Neural crest cell (in vitro differentiated cells): ENCODE measurements around the gene LIPC. TPM values are rescaled to one million over a fixed set of nuclear protein-coding genes. Genes with fewer than 3 reads are reported as not detected.
"Not testable (repeated sequence)": the region's sequence is repeated elsewhere in the genome, so short reads cannot be mapped to it uniquely, and the experiment has no call there.

ENCODE experiments used
- DNase-seq: peaks from one replicate; pipeline ENCODE4 v3.0.0; 2021; ENCODE audit warnings: low read depth, mixed read lengths, low spot score
- H3K27ac Mint-ChIP-seq: one replicate; pipeline ENCODE4 v1.8.0; 2021; ENCODE audit warnings: mild to moderate bottlenecking, mixed read lengths; ENCODE audit not compliant: unreplicated experiment
- H3K27me3 Mint-ChIP-seq: 2 replicates; pipeline ENCODE4 v1.8.0; 2021; ENCODE audit warnings: low read depth, mild to moderate bottlenecking, mixed read lengths
- H3K36me3 Mint-ChIP-seq: 2 replicates; pipeline ENCODE4 v1.8.0; 2021; ENCODE audit warnings: low read depth, mild to moderate bottlenecking, mixed read lengths
- H3K4me1 Mint-ChIP-seq: 2 replicates; pipeline ENCODE4 v1.8.0; 2021; ENCODE audit warnings: mixed read lengths
- H3K4me3 Mint-ChIP-seq: one replicate; pipeline ENCODE4 v1.8.0; 2021; ENCODE audit warnings: mild to moderate bottlenecking, mixed read lengths
- H3K9me3 Mint-ChIP-seq: 2 replicates; pipeline ENCODE4 v1.8.0; 2021; ENCODE audit warnings: mixed read lengths
- CTCF ChIP-seq: fragments of 200-600 bp; sonication (generic); conservative IDR thresholded peaks from 2 replicates; pipeline ENCODE4 v1.5.0; 2021; ENCODE audit warnings: antibody characterized with exemption, mild to moderate bottlenecking
- total RNA-seq: library from RNA; stranded (reverse); gene quantifications from 2 replicates; pipeline ENCODE4 v1.2.1, GENCODE V29; 2021

LIPC gene
- total RNA-seq, 1 donor from 2014 or later: not detected

GRCh38 chr15:58598829-58599210 is 167.0 kb downstream of the LIPC start:
- H3K9me3 Mint-ChIP-seq: no peaks in the 10 kb centered on the region
- no peaks in the 10 kb centered on the region for H3K27me3 Mint-ChIP-seq
- H3K4me1 Mint-ChIP-seq: no peaks in the 10 kb centered on the region
- H3K4me3 Mint-ChIP-seq: no peak overlapping the region
- peaks cover 16% of the 10 kb centered on the region for H3K36me3 Mint-ChIP-seq
- no peak for TF ChIP-seq CTCF
- no peak for DNase-seq
- no peak overlapping the region for H3K27ac Mint-ChIP-seq

GRCh38 chr15:58602823-58603222 is 171.0 kb downstream of the LIPC start:
- TF ChIP-seq CTCF: no peak
- Mint-ChIP-seq H3K27ac (no peak overlapping the region), H3K4me3 (no peak overlapping the region), H3K36me3 (peaks cover 16% of the 10 kb centered on the region), H3K27me3 (no peaks in the 10 kb centered on the region), H3K4me1 (peaks cover 6% of the 10 kb centered on the region), H3K9me3 (no peaks in the 10 kb centered on the region)
- no peak for DNase-seq

GRCh38 chr15:58603927-58604326 is 172.1 kb downstream of the LIPC start:
- not testable (repeated sequence) for DNase-seq, H3K9me3 Mint-ChIP-seq, H3K4me3 Mint-ChIP-seq, H3K4me1 Mint-ChIP-seq, H3K27me3 Mint-ChIP-seq, H3K27ac Mint-ChIP-seq
- peaks cover 16% of the 10 kb centered on the region for H3K36me3 Mint-ChIP-seq

- H3K4me1 Mint-ChIP-seq: peaks cover 6% of the 10 kb centered on the region
- H3K9me3 Mint-ChIP-seq: no peaks in the 10 kb centered on the region
- H3K4me3 Mint-ChIP-seq: no peak overlapping the region
- no peak for DNase-seq
- H3K27ac Mint-ChIP-seq: no peak overlapping the region
- TF ChIP-seq CTCF: no peak
- H3K27me3 Mint-ChIP-seq: no peaks in the 10 kb centered on the region
- peaks cover 12% of the 10 kb centered on the region for H3K36me3 Mint-ChIP-seq
Observed at GRCh38 chr15:58604455-58604923, 172.7 kb downstream of the LIPC start.

GRCh38 chr15:58605931-58606530 is 174.2 kb downstream of the LIPC start:
- no peaks in the 10 kb centered on the region for H3K27me3 Mint-ChIP-seq
- H3K4me3 Mint-ChIP-seq: no peak overlapping the region
- no peak for TF ChIP-seq CTCF
- H3K4me1 Mint-ChIP-seq: peaks cover 6% of the 10 kb centered on the region
- peak overlapping the region; percentile 67 for H3K27ac Mint-ChIP-seq
- no peak for DNase-seq
- H3K9me3 Mint-ChIP-seq: no peaks in the 10 kb centered on the region
- H3K36me3 Mint-ChIP-seq: peaks cover 17% of the 10 kb centered on the region

GRCh38 chr15:58606577-58607080 is 174.8 kb downstream of the LIPC start:
- no peak for TF ChIP-seq CTCF
- Mint-ChIP-seq H3K27ac (no peak overlapping the region), H3K4me3 (no peak overlapping the region), H3K27me3 (no peaks in the 10 kb centered on the region), H3K9me3 (no peaks in the 10 kb centered on the region), H3K4me1 (peaks cover 6% of the 10 kb centered on the region), H3K36me3 (peaks cover 17% of the 10 kb centered on the region)
- DNase-seq: no peak
